Activated CD8-positive, alpha-beta T cell treated with anti-CD3 and anti-CD28 coated beads, Interleukin-2, amount 10 ng/mL, durations not matched to agents 7 days and 5 days (primary cell): Measurements from ENCODE around the gene BPIFB4. TPM values are rescaled to one million over a fixed set of nuclear protein-coding genes. Genes with fewer than 3 reads are reported as not detected.
"Not testable (repeated sequence)": the region's sequence is repeated elsewhere in the genome, so short reads cannot be mapped to it uniquely, and the experiment has no call there.

Experiments used
- ATAC-seq: fragments of 150-1000 bp; cut with Tn5 transposase; one replicate; pipeline ENCODE4 v1.10.0; 2021; ENCODE audit warnings: moderate library complexity
- CTCF ChIA-PET: fragments of 350-600 bp; sonication (Branson Sonifier 250); formaldehyde crosslinking; loops from one replicate; lab custom pipeline; 2021; ENCODE audit warnings: antibody characterized with exemption; lab: Charles Lee
- POLR2A ChIA-PET: fragments of 350-600 bp; sonication (Branson Sonifier 250); formaldehyde crosslinking; loops from one replicate; lab custom pipeline; 2021; ENCODE audit warnings: antibody characterized with exemption; lab: Charles Lee
- DNase-seq: peaks from one replicate; pipeline ENCODE4 v3.0.0-alpha.2; 2020
- H3K27ac Mint-ChIP-seq: one replicate; pipeline ENCODE4 v1.8.0; 2021; ENCODE audit warnings: mild to moderate bottlenecking, mixed read lengths
- H3K27me3 Mint-ChIP-seq: one replicate; pipeline ENCODE4 v1.8.0; 2021; ENCODE audit warnings: low read depth, mixed read lengths
- H3K36me3 Mint-ChIP-seq: one replicate; pipeline ENCODE4 v1.8.0; 2021; ENCODE audit warnings: low read depth, mixed read lengths
- H3K4me1 Mint-ChIP-seq: one replicate; pipeline ENCODE4 v1.8.0; 2021; ENCODE audit warnings: low read depth, mixed read lengths
- H3K4me3 Mint-ChIP-seq: one replicate; pipeline ENCODE4 v1.8.0; 2021; ENCODE audit warnings: mild to moderate bottlenecking, mixed read lengths
- H3K9me3 Mint-ChIP-seq: one replicate; pipeline ENCODE4 v1.8.0; 2022; ENCODE audit warnings: mixed read lengths; ENCODE audit not compliant: insufficient read depth
- total RNA-seq, 2 experiments: library from RNA; stranded (reverse); gene quantifications; one replicate each; pipeline ENCODE4 v1.2.3, GENCODE V29; 2021

The BPIFB4 gene
- total RNA-seq, 2 experiments from 2014 or later: not detected

DNA sequence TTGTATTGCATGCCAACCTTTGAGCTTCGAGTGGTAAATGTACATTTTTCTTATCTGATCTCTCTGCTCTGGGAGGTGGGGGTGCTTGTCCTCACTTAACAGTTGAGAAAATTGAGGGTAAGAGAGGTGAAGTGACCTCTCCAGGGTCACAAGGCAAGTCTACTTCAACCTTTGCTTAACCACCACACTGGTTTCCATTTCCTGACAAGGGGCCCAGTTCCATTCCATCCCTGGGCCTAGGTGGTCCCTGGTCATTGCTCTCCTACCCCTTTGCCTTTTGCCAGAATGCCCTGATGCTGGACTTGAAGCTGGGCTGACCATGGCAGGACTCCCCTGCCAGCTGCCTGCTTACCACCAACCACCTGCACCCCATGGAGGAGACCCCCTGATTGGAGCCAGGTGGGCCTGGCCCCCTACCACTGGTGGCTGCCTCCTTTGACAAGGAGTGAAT lies 35.7 kb upstream of the BPIFB4 start:
- Mint-ChIP-seq H3K27ac (no peak overlapping the region), H3K27me3 (no peaks in the 10 kb centered on the region), H3K4me1 (no peaks in the 10 kb centered on the region), H3K9me3 (peaks cover 15% of the 10 kb centered on the region), H3K36me3 (no peaks in the 10 kb centered on the region), H3K4me3 (no peak overlapping the region)
- ChIA-PET POLR2A (no interaction called here), CTCF (no interaction called here)
- ATAC-seq (no peak), DNase-seq (no peak)

DNA sequence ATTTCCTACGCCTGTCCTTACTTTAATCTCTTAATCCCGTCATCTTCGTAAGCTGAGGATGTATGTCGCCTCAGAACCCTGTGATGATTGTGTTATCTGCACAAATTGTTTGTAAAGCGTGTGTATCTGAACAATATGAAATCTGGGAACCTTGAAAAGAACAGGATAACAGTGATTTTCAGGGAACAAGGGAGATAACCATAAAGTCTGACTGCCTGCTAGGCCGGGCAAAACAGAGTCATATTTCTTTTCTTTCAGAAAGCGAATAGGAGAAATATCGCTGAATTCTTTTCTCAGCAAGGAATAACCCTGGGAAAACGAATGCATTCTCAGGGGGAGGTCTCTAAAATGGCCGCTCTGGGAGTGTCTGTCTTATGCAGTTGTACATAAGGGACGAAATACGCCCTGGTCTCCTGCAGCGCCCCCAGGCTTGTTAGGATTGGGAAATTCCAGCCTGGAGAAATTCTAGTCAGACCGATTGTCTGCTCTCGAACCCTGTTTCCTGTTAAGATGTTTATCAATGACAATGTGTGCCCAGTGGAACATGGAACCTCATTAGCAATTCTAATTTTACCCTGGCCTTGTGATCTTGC lies 34.2 kb upstream of the BPIFB4 start:
- ATAC-seq, DNase-seq, CTCF ChIA-PET, H3K36me3 Mint-ChIP-seq, H3K27me3 Mint-ChIP-seq, H3K27ac Mint-ChIP-seq, H3K4me1 Mint-ChIP-seq, POLR2A ChIA-PET, H3K4me3 Mint-ChIP-seq: not testable (repeated sequence)
- H3K9me3 Mint-ChIP-seq: peaks cover 15% of the 10 kb centered on the region

DNA sequence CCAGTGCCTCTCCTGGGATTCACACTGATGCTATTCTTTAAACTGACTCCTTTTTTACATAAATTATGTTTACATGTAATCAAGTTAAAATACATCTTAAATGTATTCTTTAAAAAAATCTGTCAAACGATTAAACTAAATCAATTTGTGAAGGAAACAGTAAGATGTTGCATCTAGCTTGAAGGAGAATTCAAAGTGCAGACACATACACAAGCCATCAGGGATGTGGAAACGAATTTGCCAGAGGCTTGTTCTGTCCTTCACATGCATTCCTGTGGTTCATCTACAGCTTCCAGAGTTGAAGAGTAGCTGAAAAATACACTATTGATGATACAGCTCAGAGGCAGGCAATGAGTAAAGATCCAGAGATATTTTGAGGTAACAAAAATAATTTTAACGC lies 33.0 kb upstream of the BPIFB4 start:
- CTCF ChIA-PET: no interaction called here
- Mint-ChIP-seq H3K27me3 (no peaks in the 10 kb centered on the region), H3K27ac (no peak overlapping the region), H3K4me1 (no peaks in the 10 kb centered on the region), H3K4me3 (no peak overlapping the region), H3K36me3 (no peaks in the 10 kb centered on the region), H3K9me3 (peaks cover 15% of the 10 kb centered on the region)
- DNase-seq (no peak), ATAC-seq (no peak)
- POLR2A ChIA-PET: no interaction called here

DNA sequence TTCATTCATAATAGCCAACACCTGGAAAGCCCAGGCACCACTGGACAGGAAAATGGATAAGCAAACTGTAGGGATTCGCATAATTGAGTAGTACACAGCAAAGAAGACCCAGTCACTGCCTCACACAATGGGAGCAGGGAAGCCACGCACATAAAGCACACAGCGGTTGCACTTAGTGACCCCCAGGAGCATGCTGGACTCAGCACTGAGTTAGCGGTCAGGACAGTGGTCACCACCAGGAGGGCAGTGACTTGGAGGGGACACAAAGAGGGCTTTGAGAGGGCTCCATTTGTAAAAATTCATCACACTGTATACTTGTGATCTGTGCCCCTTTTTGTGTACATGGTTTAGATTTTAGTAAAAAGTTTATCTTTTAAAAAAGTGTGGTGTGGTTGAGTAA lies 28.1 kb upstream of the BPIFB4 start:
- Mint-ChIP-seq H3K9me3 (peaks cover 1% of the 10 kb centered on the region), H3K4me1 (no peaks in the 10 kb centered on the region), H3K27ac (no peak overlapping the region), H3K27me3 (no peaks in the 10 kb centered on the region), H3K36me3 (no peaks in the 10 kb centered on the region), H3K4me3 (no peak overlapping the region)
- CTCF ChIA-PET: interaction anchor here (1.7 kb wide), 1 partner anchor 149 kb away, joined by 3 read pairs; no protein-coding TSS in a partner anchor
- ATAC-seq (no peak), DNase-seq (no peak)
- POLR2A ChIA-PET: no interaction called here

DNA sequence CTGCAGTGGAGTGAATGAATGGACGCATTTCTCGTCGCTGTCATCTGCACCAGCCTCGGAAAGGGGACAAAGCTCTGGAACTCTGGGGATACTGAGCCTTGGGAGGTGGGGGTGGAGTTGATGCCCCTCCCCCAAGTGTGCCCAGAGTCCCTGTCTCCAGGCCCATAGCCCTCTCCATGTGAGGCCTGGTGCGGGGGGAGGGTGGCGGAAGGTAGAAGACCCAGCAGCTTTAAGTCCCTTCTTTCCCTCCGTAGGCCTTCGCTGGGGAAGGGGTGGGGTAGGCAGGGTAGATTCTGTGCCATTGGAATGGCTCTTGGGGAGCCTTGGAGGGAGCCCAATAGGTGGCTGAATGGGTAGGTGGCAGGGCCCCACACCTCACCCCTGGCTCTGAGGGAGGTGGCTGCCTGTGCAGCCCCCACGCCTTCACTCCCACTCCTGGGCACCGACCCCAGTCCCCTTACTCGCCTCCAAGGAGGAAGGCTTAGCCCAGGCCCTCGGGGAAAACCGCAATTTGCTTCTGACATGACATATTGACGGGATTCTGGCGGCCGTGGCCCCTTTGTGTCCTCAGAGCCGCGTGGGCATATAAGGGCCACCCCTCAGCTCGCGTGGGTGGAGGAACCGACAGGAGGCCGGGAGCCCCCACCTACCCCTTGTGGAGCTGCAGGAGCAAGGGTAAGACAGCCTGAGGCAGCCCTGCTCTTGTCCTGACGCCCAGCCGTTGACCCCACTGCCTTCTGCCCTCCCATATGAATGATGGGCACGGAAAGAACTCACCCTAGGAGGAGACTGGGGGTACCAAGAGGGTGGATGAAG lies 25.9 kb upstream of the BPIFB4 start, which contains the start of gene BPIFB3:
TSS of gene BPIFB3 (plus strand) at position 613 of the 816 bp plus-strand sequence. CDS start 1,533 bp downstream, outside the sequence.
- CTCF ChIA-PET: no interaction called here
- Mint-ChIP-seq H3K9me3 (no peaks in the 10 kb centered on the region), H3K27me3 (no peaks in the 10 kb centered on the region), H3K36me3 (no peaks in the 10 kb centered on the region), H3K27ac (no peak within 1 kb of the TSS), H3K4me1 (no peaks in the 10 kb centered on the region), H3K4me3 (no peak within 1 kb of the TSS)
- ATAC-seq (no peak), DNase-seq (no peak)
- POLR2A ChIA-PET: no interaction called here

DNA sequence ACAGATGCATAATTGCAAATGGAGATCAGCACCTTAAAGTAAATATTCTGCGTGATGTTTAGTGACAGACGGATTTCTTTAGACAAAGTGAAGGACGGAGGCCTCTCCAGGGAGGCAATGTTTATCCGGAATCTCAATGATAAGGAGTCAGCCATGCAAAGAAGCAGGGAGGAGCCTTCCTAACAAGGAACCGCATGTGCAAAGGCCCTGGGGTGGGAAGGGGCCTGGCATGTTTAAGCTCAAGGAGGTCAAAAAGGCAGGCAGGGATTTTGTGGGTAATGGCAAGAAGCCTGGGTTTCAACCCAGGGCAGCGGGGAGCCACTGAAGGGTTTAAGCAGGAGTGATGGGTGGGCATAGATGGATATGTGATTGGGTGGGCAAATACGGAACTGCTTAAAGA lies 25.1 kb upstream of the BPIFB4 start:
- DNase-seq (no peak), ATAC-seq (no peak)
- H3K4me1 Mint-ChIP-seq: no peaks in the 10 kb centered on the region
- H3K36me3 Mint-ChIP-seq: no peaks in the 10 kb centered on the region
- no peak overlapping the region for H3K27ac Mint-ChIP-seq
- H3K27me3 Mint-ChIP-seq: no peaks in the 10 kb centered on the region
- H3K9me3 Mint-ChIP-seq: no peaks in the 10 kb centered on the region
- H3K4me3 Mint-ChIP-seq: no peak overlapping the region
- POLR2A ChIA-PET: interaction anchor here (0.9 kb wide), 1 partner anchor 15 kb away, joined by 3 read pairs; no protein-coding TSS in a partner anchor
- CTCF ChIA-PET: no interaction called here

DNA sequence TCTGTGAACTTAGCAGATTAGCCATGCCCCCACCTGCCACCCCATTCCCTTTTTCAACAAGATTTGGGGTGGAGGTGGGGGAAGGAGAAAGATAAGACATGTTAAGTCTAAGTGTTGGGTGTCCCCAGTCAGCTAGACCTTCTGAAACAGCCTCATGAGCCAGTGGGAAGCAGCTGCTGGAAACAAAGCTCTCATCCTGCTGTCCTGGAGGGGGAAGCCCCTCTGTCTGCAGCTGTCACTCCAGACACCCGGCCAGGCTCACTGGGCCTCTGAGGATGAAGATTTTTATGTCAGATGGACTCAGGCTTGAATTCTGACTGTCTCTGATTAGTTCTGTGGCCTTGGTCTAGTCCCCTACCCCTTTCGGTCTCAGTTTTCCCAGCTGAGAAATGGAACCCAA lies 24.7 kb upstream of the BPIFB4 start:
- ATAC-seq (no peak), DNase-seq (no peak)
- H3K27ac Mint-ChIP-seq: no peak overlapping the region
- ChIA-PET POLR2A (interaction anchor here (0.9 kb wide), 1 partner anchor 16 kb away, joined by 3 read pairs; no protein-coding TSS in a partner anchor), CTCF (no interaction called here)
- no peaks in the 10 kb centered on the region for H3K4me1 Mint-ChIP-seq
- no peaks in the 10 kb centered on the region for H3K9me3 Mint-ChIP-seq
- H3K27me3 Mint-ChIP-seq: no peaks in the 10 kb centered on the region
- H3K4me3 Mint-ChIP-seq: no peak overlapping the region
- H3K36me3 Mint-ChIP-seq: no peaks in the 10 kb centered on the region

DNA sequence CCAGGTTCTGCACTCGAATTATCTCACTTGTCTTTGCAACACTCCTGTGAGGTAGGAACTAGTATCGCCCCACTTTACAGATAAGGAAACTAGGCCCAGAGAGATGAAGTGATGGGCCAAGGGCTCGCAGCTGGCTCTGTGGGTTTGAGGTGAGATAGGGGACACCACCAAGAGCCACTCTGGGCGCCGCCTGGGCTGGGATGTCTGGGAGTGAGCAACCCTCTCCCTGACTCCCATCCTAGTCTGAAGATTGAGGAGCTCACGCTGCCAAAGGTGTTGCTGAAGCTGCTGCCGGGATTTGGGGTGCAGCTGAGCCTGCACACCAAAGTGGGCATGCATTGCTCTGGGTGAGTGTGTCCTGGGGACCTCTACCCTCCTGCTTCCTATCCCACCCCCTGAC lies 20.3 kb upstream of the BPIFB4 start:
- Mint-ChIP-seq H3K9me3 (no peaks in the 10 kb centered on the region), H3K36me3 (no peaks in the 10 kb centered on the region), H3K4me3 (no peak overlapping the region), H3K4me1 (no peaks in the 10 kb centered on the region), H3K27me3 (no peaks in the 10 kb centered on the region), H3K27ac (no peak overlapping the region)
- CTCF ChIA-PET: no interaction called here
- ATAC-seq (no peak), DNase-seq (no peak)
- POLR2A ChIA-PET: no interaction called here

DNA sequence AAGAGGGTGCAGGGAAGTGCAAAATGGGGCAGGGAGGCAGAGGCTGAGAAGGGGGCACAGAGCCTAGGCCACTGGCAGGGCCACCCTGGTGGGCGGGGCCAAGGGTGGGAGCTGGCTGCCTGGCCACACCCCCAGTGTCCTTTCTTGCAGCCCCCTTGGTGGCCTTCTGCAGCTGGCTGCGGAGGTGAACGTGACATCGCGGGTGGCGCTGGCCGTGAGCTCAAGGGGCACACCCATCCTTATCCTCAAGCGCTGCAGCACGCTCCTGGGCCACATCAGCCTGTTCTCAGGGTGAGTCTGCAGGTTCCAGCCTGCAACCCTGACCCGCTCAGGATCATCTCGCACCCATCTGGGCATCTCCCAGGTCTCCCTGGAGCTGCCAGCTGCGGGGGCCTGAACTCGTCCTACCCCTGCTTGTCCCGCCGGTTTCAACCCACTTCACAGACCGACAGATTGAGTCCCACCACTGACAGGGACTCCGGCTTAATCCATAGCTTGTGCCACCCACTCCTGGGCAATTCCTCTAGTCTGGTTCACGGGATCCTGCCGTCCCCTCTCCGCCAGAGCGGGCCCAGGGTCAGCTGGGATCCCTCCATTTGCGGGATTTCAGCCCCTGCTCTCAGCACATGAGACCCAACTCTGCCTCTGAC lies 19.6 kb upstream of the BPIFB4 start:
- no peaks in the 10 kb centered on the region for H3K36me3 Mint-ChIP-seq
- H3K9me3 Mint-ChIP-seq: no peaks in the 10 kb centered on the region
- no peaks in the 10 kb centered on the region for H3K4me1 Mint-ChIP-seq
- ATAC-seq: no peak
- DNase-seq: no peak
- CTCF ChIA-PET: no interaction called here
- no peaks in the 10 kb centered on the region for H3K27me3 Mint-ChIP-seq
- no peak overlapping the region for H3K27ac Mint-ChIP-seq
- H3K4me3 Mint-ChIP-seq: no peak overlapping the region
- POLR2A ChIA-PET: no interaction called here

DNA sequence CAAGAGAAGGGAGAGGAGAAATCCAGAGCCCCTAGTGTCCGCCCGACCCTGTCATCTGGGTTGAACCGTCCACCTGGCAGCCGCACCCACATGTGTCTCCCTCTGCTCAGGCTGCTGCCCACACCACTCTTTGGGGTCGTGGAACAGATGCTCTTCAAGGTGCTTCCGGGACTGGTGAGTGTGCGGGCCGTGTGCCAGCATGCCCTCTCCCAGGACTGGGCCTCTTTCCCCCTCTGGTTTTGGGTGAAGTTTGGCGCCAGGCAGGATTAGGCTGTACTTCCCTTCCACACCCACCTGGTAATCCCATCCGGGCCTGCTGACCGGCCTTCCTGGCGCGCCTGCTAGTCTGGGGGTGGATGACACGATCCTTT lies 17.8 kb upstream of the BPIFB4 start:
- Mint-ChIP-seq H3K4me1 (no peaks in the 10 kb centered on the region), H3K4me3 (no peak overlapping the region), H3K36me3 (no peaks in the 10 kb centered on the region), H3K9me3 (no peaks in the 10 kb centered on the region), H3K27me3 (no peaks in the 10 kb centered on the region), H3K27ac (no peak overlapping the region)
- CTCF ChIA-PET: no interaction called here
- ATAC-seq (no peak), DNase-seq (no peak)
- POLR2A ChIA-PET: no interaction called here

DNA sequence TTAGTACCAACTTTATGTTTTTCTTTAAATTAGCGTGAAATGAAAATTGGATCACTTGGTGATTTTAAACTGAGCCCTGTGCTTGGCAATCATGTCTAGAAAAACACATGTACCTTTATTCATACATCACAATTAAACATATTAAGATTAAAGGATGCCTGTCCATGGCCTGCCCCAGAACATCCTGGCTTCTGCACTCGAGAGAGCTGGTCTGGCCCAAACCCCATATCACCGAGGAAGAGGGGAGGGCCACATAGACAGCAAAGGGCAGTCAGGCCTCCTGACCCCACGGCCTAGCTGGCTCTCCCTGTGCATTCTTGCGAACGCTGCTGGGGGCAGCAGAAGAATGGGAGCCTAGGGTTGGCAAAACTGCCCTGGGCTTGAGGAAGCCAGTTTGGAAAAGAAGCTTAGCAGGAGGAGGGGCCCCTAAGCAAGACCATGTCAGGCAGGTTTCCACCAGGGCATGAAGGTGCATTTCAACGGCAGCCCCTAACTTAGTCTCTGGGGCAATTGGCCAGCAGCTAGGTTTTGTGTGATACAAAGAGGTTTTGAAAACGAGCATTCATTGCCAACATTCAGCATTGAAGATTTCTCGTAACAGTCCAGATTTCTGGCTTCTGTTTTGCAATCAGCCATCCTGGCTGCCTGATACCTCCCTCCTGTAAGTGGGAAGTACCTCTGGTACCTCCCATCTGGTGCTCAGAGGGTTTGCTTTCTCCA lies 17.2 kb upstream of the BPIFB4 start:
- no peak for ATAC-seq
- Mint-ChIP-seq H3K27me3 (no peaks in the 10 kb centered on the region), H3K36me3 (no peaks in the 10 kb centered on the region), H3K9me3 (no peaks in the 10 kb centered on the region), H3K4me3 (no peak overlapping the region), H3K27ac (no peak overlapping the region), H3K4me1 (no peaks in the 10 kb centered on the region)
- ChIA-PET POLR2A (no interaction called here), CTCF (no interaction called here)
- no peak for DNase-seq

DNA sequence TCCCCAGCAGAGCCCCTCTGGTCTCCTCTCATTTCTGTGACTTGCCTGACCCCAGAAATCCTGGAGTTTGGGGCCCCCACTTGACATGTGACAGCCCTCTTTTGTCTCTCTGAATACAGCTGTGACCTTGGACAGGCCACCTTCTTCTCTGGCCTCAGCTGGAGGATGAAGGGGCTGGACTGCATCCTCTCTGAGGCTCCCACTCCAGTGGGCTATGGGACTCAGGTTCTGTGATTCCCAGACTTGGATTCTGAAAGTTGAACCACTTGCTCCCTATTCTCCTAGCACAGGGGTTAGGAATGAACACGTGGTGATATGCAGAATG lies 16.7 kb upstream of the BPIFB4 start:
- CTCF ChIA-PET: no interaction called here
- Mint-ChIP-seq H3K9me3 (no peaks in the 10 kb centered on the region), H3K4me3 (no peak overlapping the region), H3K4me1 (no peaks in the 10 kb centered on the region), H3K27ac (no peak overlapping the region), H3K36me3 (no peaks in the 10 kb centered on the region), H3K27me3 (no peaks in the 10 kb centered on the region)
- POLR2A ChIA-PET: no interaction called here
- DNase-seq: no peak
- ATAC-seq: no peak
